Measurements from ENCODE around the gene EDEM2. TPM values are rescaled to one million over a fixed set of nuclear protein-coding genes. Genes with fewer than 3 reads are reported as not detected.

EDEM2 gene
- polyA plus RNA-seq, 1 donor from 2014 or later, result 13.3 TPM

DNA sequence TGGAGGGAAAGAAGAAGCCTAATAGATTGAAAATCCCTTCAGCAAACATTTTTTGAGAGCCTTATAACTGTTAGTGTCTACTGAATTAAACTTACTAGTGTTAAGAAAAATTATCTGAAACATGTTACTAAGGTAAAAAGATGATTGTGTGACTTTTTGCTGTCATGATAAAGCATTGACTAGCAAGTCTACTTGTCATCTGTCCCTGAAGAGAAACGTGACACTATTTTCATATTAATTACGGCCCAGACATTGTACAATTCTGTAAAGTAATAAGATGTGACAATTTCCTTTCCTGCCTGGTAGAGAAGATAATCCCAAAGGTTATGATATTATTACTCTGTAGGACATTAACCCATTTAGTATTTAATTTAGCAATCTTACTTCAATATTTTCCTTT, 8.8 kb upstream of the EDEM2 start:
- H3K4me3 ChIP-seq (ENCODE audit: low read length), result no peak overlapping the region
- H3K79me2 ChIP-seq (replicated peaks; ENCODE audit: insufficient read depth, low read length), result no peaks in the 10 kb centered on the region
- H4K20me1 ChIP-seq (ENCODE audit: insufficient read depth), result no peaks in the 10 kb centered on the region
- no peak overlapping the region for H3K9ac ChIP-seq (ENCODE audit: low read length)
- no peak for TF ChIP-seq EZH2 (IDR thresholded peaks at IDR 0.05; ENCODE audit: borderline replicate concordance, insufficient read depth, low read length, poor library complexity, severe bottlenecking)
- TF ChIP-seq MXI1 (conservative IDR thresholded peaks at IDR 0.05; ENCODE audit: poor library complexity, severe bottlenecking), result no peak
- no peak overlapping the region for H2AFZ ChIP-seq (ENCODE audit: low read depth, low read length)
- no peaks in the 10 kb centered on the region for H3K36me3 ChIP-seq (ENCODE audit: insufficient read depth, low read length)
- H3K4me2 ChIP-seq (ENCODE audit: low read length), result no peak overlapping the region
- no peaks in the 10 kb centered on the region for H3F3A ChIP-seq (ENCODE audit: insufficient read depth, low read length, poor library complexity, severe bottlenecking)
- H3K9me2 ChIP-seq (ENCODE audit: insufficient read depth, low read length), result no peaks in the 10 kb centered on the region
- H3K27ac ChIP-seq (ENCODE audit: low read length), result no peak overlapping the region
- no peaks in the 10 kb centered on the region for H3K9me3 ChIP-seq (ENCODE audit: low read length)
- H3K27me3 ChIP-seq (ENCODE audit: insufficient read depth, low read depth, low read length), result no peaks in the 10 kb centered on the region

DNA sequence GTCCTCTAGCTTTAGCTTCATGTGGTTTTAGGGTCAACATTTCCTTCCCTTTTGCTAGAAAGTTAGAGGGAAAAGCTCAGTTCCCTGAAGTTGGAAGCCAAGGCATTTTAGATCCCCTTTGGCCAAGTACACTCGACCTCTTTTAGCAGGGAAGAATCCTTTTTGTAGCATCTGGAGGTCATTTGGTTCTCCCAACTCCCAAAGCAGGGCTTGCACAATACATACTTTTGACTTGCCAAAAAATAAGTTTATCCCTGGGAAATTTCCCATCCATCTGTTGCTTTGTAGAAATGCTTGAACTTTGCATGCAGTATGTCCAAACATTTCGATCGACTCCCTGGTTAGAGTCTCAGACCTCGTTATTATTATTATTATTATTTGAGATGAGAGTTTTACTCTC, 4.6 kb upstream of the EDEM2 start:
- no peak overlapping the region for H3K4me3 ChIP-seq (ENCODE audit: low read length)
- no peak overlapping the region for H2AFZ ChIP-seq (ENCODE audit: low read depth, low read length)
- H3F3A ChIP-seq (ENCODE audit: insufficient read depth, low read length, poor library complexity, severe bottlenecking), result no peaks in the 10 kb centered on the region
- H3K9me2 ChIP-seq (ENCODE audit: insufficient read depth, low read length), result no peaks in the 10 kb centered on the region
- H3K4me2 ChIP-seq (ENCODE audit: low read length), result no peak overlapping the region
- H3K36me3 ChIP-seq (ENCODE audit: insufficient read depth, low read length), result no peaks in the 10 kb centered on the region
- H3K79me2 ChIP-seq (replicated peaks; ENCODE audit: insufficient read depth, low read length), result no peaks in the 10 kb centered on the region
- no peaks in the 10 kb centered on the region for H3K27me3 ChIP-seq (ENCODE audit: insufficient read depth, low read depth, low read length)
- TF ChIP-seq, protein P1, sequence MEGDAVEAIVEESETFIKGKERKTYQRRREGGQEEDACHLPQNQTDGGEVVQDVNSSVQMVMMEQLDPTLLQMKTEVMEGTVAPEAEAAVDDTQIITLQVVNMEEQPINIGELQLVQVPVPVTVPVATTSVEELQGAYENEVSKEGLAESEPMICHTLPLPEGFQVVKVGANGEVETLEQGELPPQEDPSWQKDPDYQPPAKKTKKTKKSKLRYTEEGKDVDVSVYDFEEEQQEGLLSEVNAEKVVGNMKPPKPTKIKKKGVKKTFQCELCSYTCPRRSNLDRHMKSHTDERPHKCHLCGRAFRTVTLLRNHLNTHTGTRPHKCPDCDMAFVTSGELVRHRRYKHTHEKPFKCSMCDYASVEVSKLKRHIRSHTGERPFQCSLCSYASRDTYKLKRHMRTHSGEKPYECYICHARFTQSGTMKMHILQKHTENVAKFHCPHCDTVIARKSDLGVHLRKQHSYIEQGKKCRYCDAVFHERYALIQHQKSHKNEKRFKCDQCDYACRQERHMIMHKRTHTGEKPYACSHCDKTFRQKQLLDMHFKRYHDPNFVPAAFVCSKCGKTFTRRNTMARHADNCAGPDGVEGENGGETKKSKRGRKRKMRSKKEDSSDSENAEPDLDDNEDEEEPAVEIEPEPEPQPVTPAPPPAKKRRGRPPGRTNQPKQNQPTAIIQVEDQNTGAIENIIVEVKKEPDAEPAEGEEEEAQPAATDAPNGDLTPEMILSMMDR (IDR thresholded peaks at IDR 0.05; ENCODE audit: poor library complexity, severe bottlenecking), result no peak
- TF ChIP-seq RAD21 (conservative IDR thresholded peaks at IDR 0.05) (no peak), EP300 (conservative IDR thresholded peaks at IDR 0.05; ENCODE audit: poor library complexity, severe bottlenecking) (no peak), SMC3 (conservative IDR thresholded peaks at IDR 0.05; ENCODE audit: poor library complexity) (no peak), TAF1 (IDR thresholded peaks at IDR 0.05; ENCODE audit: low read depth) (no peak), EZH2 (IDR thresholded peaks at IDR 0.05; ENCODE audit: borderline replicate concordance, insufficient read depth, low read length, poor library complexity, severe bottlenecking) (no peak), POLR2AphosphoS5 (IDR thresholded peaks at IDR 0.05) (no peak), MXI1 (conservative IDR thresholded peaks at IDR 0.05; ENCODE audit: poor library complexity, severe bottlenecking) (no peak)
- no peak overlapping the region for H3K9ac ChIP-seq (ENCODE audit: low read length)
- H3K27ac ChIP-seq (ENCODE audit: low read length), result no peak overlapping the region
- no peaks in the 10 kb centered on the region for H4K20me1 ChIP-seq (ENCODE audit: insufficient read depth)
- H3K9me3 ChIP-seq (ENCODE audit: low read length), result no peaks in the 10 kb centered on the region

- no peaks in the 10 kb centered on the region for H3K9me3 ChIP-seq (ENCODE audit: low read length)
- TF ChIP-seq TAF1 (IDR thresholded peaks at IDR 0.05; ENCODE audit: low read depth) (no peak), POLR2AphosphoS5 (IDR thresholded peaks at IDR 0.05) (no peak), EP300 (conservative IDR thresholded peaks at IDR 0.05; ENCODE audit: poor library complexity, severe bottlenecking) (no peak), SMC3 (conservative IDR thresholded peaks at IDR 0.05; ENCODE audit: poor library complexity) (no peak)
- TF ChIP-seq, protein P2, sequence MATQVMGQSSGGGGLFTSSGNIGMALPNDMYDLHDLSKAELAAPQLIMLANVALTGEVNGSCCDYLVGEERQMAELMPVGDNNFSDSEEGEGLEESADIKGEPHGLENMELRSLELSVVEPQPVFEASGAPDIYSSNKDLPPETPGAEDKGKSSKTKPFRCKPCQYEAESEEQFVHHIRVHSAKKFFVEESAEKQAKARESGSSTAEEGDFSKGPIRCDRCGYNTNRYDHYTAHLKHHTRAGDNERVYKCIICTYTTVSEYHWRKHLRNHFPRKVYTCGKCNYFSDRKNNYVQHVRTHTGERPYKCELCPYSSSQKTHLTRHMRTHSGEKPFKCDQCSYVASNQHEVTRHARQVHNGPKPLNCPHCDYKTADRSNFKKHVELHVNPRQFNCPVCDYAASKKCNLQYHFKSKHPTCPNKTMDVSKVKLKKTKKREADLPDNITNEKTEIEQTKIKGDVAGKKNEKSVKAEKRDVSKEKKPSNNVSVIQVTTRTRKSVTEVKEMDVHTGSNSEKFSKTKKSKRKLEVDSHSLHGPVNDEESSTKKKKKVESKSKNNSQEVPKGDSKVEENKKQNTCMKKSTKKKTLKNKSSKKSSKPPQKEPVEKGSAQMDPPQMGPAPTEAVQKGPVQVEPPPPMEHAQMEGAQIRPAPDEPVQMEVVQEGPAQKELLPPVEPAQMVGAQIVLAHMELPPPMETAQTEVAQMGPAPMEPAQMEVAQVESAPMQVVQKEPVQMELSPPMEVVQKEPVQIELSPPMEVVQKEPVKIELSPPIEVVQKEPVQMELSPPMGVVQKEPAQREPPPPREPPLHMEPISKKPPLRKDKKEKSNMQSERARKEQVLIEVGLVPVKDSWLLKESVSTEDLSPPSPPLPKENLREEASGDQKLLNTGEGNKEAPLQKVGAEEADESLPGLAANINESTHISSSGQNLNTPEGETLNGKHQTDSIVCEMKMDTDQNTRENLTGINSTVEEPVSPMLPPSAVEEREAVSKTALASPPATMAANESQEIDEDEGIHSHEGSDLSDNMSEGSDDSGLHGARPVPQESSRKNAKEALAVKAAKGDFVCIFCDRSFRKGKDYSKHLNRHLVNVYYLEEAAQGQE (IDR thresholded peaks at IDR 0.05; ENCODE audit: borderline replicate concordance), result no peak
- no peaks in the 10 kb centered on the region for H3F3A ChIP-seq (ENCODE audit: insufficient read depth, low read length, poor library complexity, severe bottlenecking)
- no peak overlapping the region for H2AFZ ChIP-seq (ENCODE audit: low read depth, low read length)
- no peaks in the 10 kb centered on the region for H3K36me3 ChIP-seq (ENCODE audit: insufficient read depth, low read length)
- H4K20me1 ChIP-seq (ENCODE audit: insufficient read depth), result no peaks in the 10 kb centered on the region
- no peaks in the 10 kb centered on the region for H3K9me2 ChIP-seq (ENCODE audit: insufficient read depth, low read length)
- no peak overlapping the region for H3K4me3 ChIP-seq (ENCODE audit: low read length)
- H3K79me2 ChIP-seq (replicated peaks; ENCODE audit: insufficient read depth, low read length), result no peaks in the 10 kb centered on the region
- H3K4me2 ChIP-seq (ENCODE audit: low read length), result no peak overlapping the region
- no peak overlapping the region for H3K9ac ChIP-seq (ENCODE audit: low read length)
- no peak overlapping the region for H3K27ac ChIP-seq (ENCODE audit: low read length)
- no peaks in the 10 kb centered on the region for H3K27me3 ChIP-seq (ENCODE audit: insufficient read depth, low read depth, low read length)
Observed at GRCh38 chr20:35150846-35151579, 3.9 kb upstream of the EDEM2 start.

Measured in neural cell (in vitro differentiated cells).